ENCODE data around the gene CBX6. TPM values are rescaled to one million over a fixed set of nuclear protein-coding genes. Genes with fewer than 3 reads are reported as not detected.

CBX6 gene
- total RNA-seq, 1 experiment from 2014 or later, result 90.0 TPM

GRCh38 chr22:38833061-38833460, 39.0 kb downstream of the CBX6 start:
- no peak for ATAC-seq

More at GRCh38 chr22:38833061-38833460, 39.0 kb downstream of the CBX6 start:
- H3K9ac ChIP-seq (ENCODE audit: low read length), result no peak overlapping the region
- ChIA-PET CTCF (interaction anchor here (1.5 kb wide), 1 partner anchor 64 kb away, joined by 3 read pairs; no protein-coding TSS in a partner anchor), RAD21 (ENCODE audit: low non-redundant PET in 1 of 2, low total read pairs in 2 of 2, uncharacterized antibody in 2 of 2, unreplicated experiment in 2 of 2) (no interaction called here), POLR2A (no interaction called here)
- H3K27ac ChIP-seq (ENCODE audit: low read depth, low read length), result no peak overlapping the region
- peaks cover 10 to 33% of the 10 kb centered on the region in 2 experiments for H3K4me1 ChIP-seq (ENCODE audit: control insufficient read depth in 1 of 2, insufficient read depth in 2 of 2, low read length in 2 of 2)
- DNase-seq (ENCODE audit: low read depth, low spot score), result no peak
- H3K9me2 ChIP-seq (ENCODE audit: insufficient read depth), result no peaks in the 10 kb centered on the region
- H3K9me3 ChIP-seq (ENCODE audit: control insufficient read depth in 1 of 2, insufficient read depth in 1 of 2, low read depth in 1 of 2, low read length in 2 of 2), result no peaks in the 10 kb centered on the region
- H3K79me2 ChIP-seq (ENCODE audit: insufficient read depth, low read length), result no peaks in the 10 kb centered on the region
- no peak overlapping the region for H3K4me2 ChIP-seq (ENCODE audit: low read length)
- intact Hi-C loops (cut with micrococcal nuclease), result no loop called here
- H4K20me1 ChIP-seq (ENCODE audit: insufficient read depth), result no peaks in the 10 kb centered on the region
- no peaks in the 10 kb centered on the region for H3K36me3 ChIP-seq (ENCODE audit: control insufficient read depth in 1 of 2, insufficient read depth in 2 of 2, low read length in 2 of 2)
- no peak overlapping the region for H3K4me3 ChIP-seq (replicated peaks in 1 of 2; ENCODE audit: low read depth in 1 of 2, low read length in 2 of 2)
- no TSS peak for BruUV-seq (replicated peaks)
- H2AFZ ChIP-seq (ENCODE audit: low read depth, low read length, poor library complexity, severe bottlenecking), result no peak overlapping the region
- TF ChIP-seq ATF3 (IDR thresholded peaks at IDR 0.05) (no peak), SP1 (IDR thresholded peaks at IDR 0.05; ENCODE audit: low read depth) (no peak), SIN3A (IDR thresholded peaks at IDR 0.05; ENCODE audit: low read depth) (no peak), MAX (IDR thresholded peaks at IDR 0.05) (no peak), ZBTB33 (IDR thresholded peaks at IDR 0.05; ENCODE audit: extremely low read depth, insufficient replicate concordance, low read length) (no peak), EZH2phosphoT487 (IDR thresholded peaks at IDR 0.05; ENCODE audit: borderline replicate concordance) (no peak), POLR2AphosphoS5 (IDR thresholded peaks at IDR 0.05; ENCODE audit: low read depth, low read length) (no peak)
- H3K27me3 ChIP-seq (ENCODE audit: insufficient read depth, low read length), result no peaks in the 10 kb centered on the region

Measured in HCT116 (cell line).